GM19468 (cell line): ENCODE data around the gene DBNDD1.
"Not testable (repeated sequence)": the region's sequence is repeated elsewhere in the genome, so short reads cannot be mapped to it uniquely, and the experiment has no call there.

Experiments used
- ATAC-seq: cut with Tn5 transposase; IDR thresholded peaks from one replicate; pipeline ENCODE4 v1.9.1; 2021; ENCODE audit warnings: mild to moderate bottlenecking, moderate library complexity, moderate number of reproducible peaks; ENCODE audit not compliant: unreplicated experiment; ENCODE audit errors: extremely low read depth

The DBNDD1 gene

GRCh38 chr16:90015586-90016338, 3.5 kb downstream of the DBNDD1 start:
- no peak for ATAC-seq

- ATAC-seq: no peak
These were observed 6.1 kb downstream of the DBNDD1 start for GRCh38 chr16:90012991-90013745.

- no peak for ATAC-seq
These were observed 7.3 kb downstream of the DBNDD1 start for GRCh38 chr16:90011908-90012501.

- no peak for ATAC-seq
These were observed 7.8 kb downstream of the DBNDD1 start for GRCh38 chr16:90011508-90011819.

- no peak for ATAC-seq
These were observed 8.4 kb downstream of the DBNDD1 start for GRCh38 chr16:90010676-90011507.

GRCh38 chr16:90009172-90009899, 9.9 kb downstream of the DBNDD1 start:
- no peak for ATAC-seq

- no peak for ATAC-seq
These were observed 10.5 kb downstream of the DBNDD1 start for GRCh38 chr16:90008708-90009145.

GRCh38 chr16:90007635-90008234, 11.5 kb downstream of the DBNDD1 start:
- ATAC-seq: not testable (repeated sequence)

- no peak for ATAC-seq
These were observed 12.2 kb downstream of the DBNDD1 start for GRCh38 chr16:90007015-90007414.

- ATAC-seq: no peak
These were observed 13.1 kb downstream of the DBNDD1 start for GRCh38 chr16:90005956-90006663.

GRCh38 chr16:90004577-90004976, 14.7 kb downstream of the DBNDD1 start:
- ATAC-seq: no peak

GRCh38 chr16:90002759-90003158, 16.5 kb downstream of the DBNDD1 start:
- ATAC-seq: no peak

- ATAC-seq: no peak
These were observed 17.3 kb downstream of the DBNDD1 start for GRCh38 chr16:90001761-90002503.

GRCh38 chr16:90000733-90001427, 18.4 kb downstream of the DBNDD1 start:
- ATAC-seq: no peak

GRCh38 chr16:89999831-90000574, 19.3 kb downstream of the DBNDD1 start:
- no peak for ATAC-seq

GRCh38 chr16:89996178-89996489, 23.1 kb downstream of the DBNDD1 start:
- ATAC-seq: no peak
